Subcutaneous adipose tissue (tissue), 4 donors: ENCODE results near the gene ARAP1. TPM values are rescaled to one million over a fixed set of nuclear protein-coding genes. Genes with fewer than 3 reads are reported as not detected.

Experiments
- CTCF ChIP-seq: fragments of 450-650 bp; IDR thresholded peaks from one replicate; pipeline ENCODE4 v1.5.1; 2016; ENCODE audit warnings: low read depth, mild to moderate bottlenecking, control low read depth, antibody characterized with exemption, moderate library complexity
- total RNA-seq, 4 donors: library from RNA; depleted of rRNA; stranded (reverse); fragments of >200 nt; gene quantifications; one replicate each; pipeline ENCODE4 v1.1.0, GENCODE V29; 2016

The ARAP1 gene
- total RNA-seq, 4 donors from 2014 or later: 35.1 to 161 (median 127) TPM

GRCh38 chr11:72773291-72773690 lies 21.1 kb upstream of the ARAP1 start:
- TF ChIP-seq CTCF: no peak

GRCh38 chr11:72772059-72772458 lies 19.9 kb upstream of the ARAP1 start:
- no peak for TF ChIP-seq CTCF

- TF ChIP-seq CTCF: no peak
Observed at GRCh38 chr11:72771507-72771906, 19.3 kb upstream of the ARAP1 start.

GRCh38 chr11:72770799-72771198 lies 18.6 kb upstream of the ARAP1 start:
- TF ChIP-seq CTCF: no peak

- TF ChIP-seq CTCF: no peak
Observed at GRCh38 chr11:72769680-72770079, 17.5 kb upstream of the ARAP1 start.

GRCh38 chr11:72768581-72768980 lies 16.4 kb upstream of the ARAP1 start:
- no peak for TF ChIP-seq CTCF

- no peak for TF ChIP-seq CTCF
Observed at GRCh38 chr11:72767203-72768062, 15.2 kb upstream of the ARAP1 start.
